ENCODE data around the gene WDR36. TPM values are rescaled to one million over a fixed set of nuclear protein-coding genes. Genes with fewer than 3 reads are reported as not detected.

Gene WDR36
- polyA plus RNA-seq: 1 to 10 TPM; 3.5 to 7.9 (median 7.1) TPM

- no peak within 1 kb of the TSS for H3K27ac ChIP-seq (ENCODE audit: low read depth, low read length)
- 1% methylated on average over 50 of the region's 50 CpGs for WGBS, 3 donors
Measured at GRCh38 chr5:111092062-111092853, at the start of gene WDR36. Gene WDR36 (plus strand): TSS chr5:111092348. CDS start chr5:111092457, 109 bp downstream.

- 35 to 44% (median 39%) methylated on average over 5 of the region's 5 CpGs for WGBS, 3 donors
Measured at GRCh38 chr5:111043712-111044506, 48.2 kb upstream of the WDR36 start.

GRCh38 chr5:111058064-111058463 is 34.1 kb upstream of the WDR36 start:
- H3K27ac ChIP-seq (ENCODE audit: low read depth, low read length): no peak overlapping the region

More at GRCh38 chr5:111043712-111044506, 48.2 kb upstream of the WDR36 start:
- H3K27ac ChIP-seq (ENCODE audit: low read depth, low read length): no peak overlapping the region

GRCh38 chr5:111060169-111060568 is 32.0 kb upstream of the WDR36 start:
- 83 to 95% (median 88%) methylated on average over 2 of the region's 2 CpGs for WGBS, 3 donors
- no peak overlapping the region for H3K27ac ChIP-seq (ENCODE audit: low read depth, low read length)

- H3K27ac ChIP-seq (ENCODE audit: low read depth, low read length): no peak overlapping the region
Measured at GRCh38 chr5:111061618-111062017, 30.5 kb upstream of the WDR36 start.

- no peak overlapping the region for H3K27ac ChIP-seq (ENCODE audit: low read depth, low read length)
- 18 to 47% (median 46%) methylated on average over 3 of the region's 3 CpGs for WGBS, 3 donors
Measured at GRCh38 chr5:111063709-111064322, 28.3 kb upstream of the WDR36 start.

- 71 to 79% (median 73%) methylated on average over 2 of the region's 2 CpGs for WGBS, 3 donors
- no peak overlapping the region for H3K27ac ChIP-seq (ENCODE audit: low read depth, low read length)
Measured at GRCh38 chr5:111066261-111066938, 25.7 kb upstream of the WDR36 start.

- no peak overlapping the region for H3K27ac ChIP-seq (ENCODE audit: low read depth, low read length)
- WGBS, 3 donors: 59 to 82% (median 71%) methylated on average over 2 of the region's 2 CpGs
Measured at GRCh38 chr5:111068213-111068612, 23.9 kb upstream of the WDR36 start.

- no peak overlapping the region for H3K27ac ChIP-seq (ENCODE audit: low read depth, low read length)
- WGBS, 3 donors: 29 to 47% (median 35%) methylated on average over 4 of the region's 4 CpGs
Measured at GRCh38 chr5:111069839-111070238, 22.3 kb upstream of the WDR36 start.

- WGBS, 3 donors: 5 to 14% (median 14%) methylated on average over 42 of the region's 42 CpGs
- no peak overlapping the region for H3K27ac ChIP-seq (ENCODE audit: low read depth, low read length)
Measured at GRCh38 chr5:111070272-111071134, 21.6 kb upstream of the WDR36 start.

GRCh38 chr5:111071413-111071812 is 20.7 kb upstream of the WDR36 start, which contains the start of gene TSLP:
Gene TSLP (plus strand): TSS chr5:111071713. CDS start chr5:111071891, 178 bp downstream.
- 67 to 81% (median 79%) methylated on average over 4 of the region's 4 CpGs for WGBS, 3 donors
- H3K27ac ChIP-seq (ENCODE audit: low read depth, low read length): no peak within 1 kb of the TSS

GRCh38 chr5:111072949-111073682 is 19.0 kb upstream of the WDR36 start:
- 1 to 2% (median 1%) methylated on average over 37 to 44 of the region's 44 CpGs for WGBS, 3 donors
- no peak overlapping the region for H3K27ac ChIP-seq (ENCODE audit: low read depth, low read length)

- no peak overlapping the region for H3K27ac ChIP-seq (ENCODE audit: low read depth, low read length)
- 72 to 85% (median 76%) methylated on average over 2 of the region's 2 CpGs for WGBS, 3 donors
Measured at GRCh38 chr5:111074244-111074643, 17.9 kb upstream of the WDR36 start.

- no peak overlapping the region for H3K27ac ChIP-seq (ENCODE audit: low read depth, low read length)
Measured at GRCh38 chr5:111075520-111075919, 16.6 kb upstream of the WDR36 start.

- 32 to 62% (median 37%) methylated on average over 1 of the region's 1 CpG for WGBS, 3 donors
- no peak overlapping the region for H3K27ac ChIP-seq (ENCODE audit: low read depth, low read length)
Measured at GRCh38 chr5:111076091-111076490, 16.1 kb upstream of the WDR36 start.

GRCh38 chr5:111077678-111078077 is 14.5 kb upstream of the WDR36 start:
- WGBS, 3 donors: 53 to 67% (median 67%) methylated on average over 2 of the region's 2 CpGs

GRCh38 chr5:111079846-111080245 is 12.3 kb upstream of the WDR36 start:
- WGBS, 3 donors: 74 to 92% (median 87%) methylated on average over 1 of the region's 1 CpG
- no peak overlapping the region for H3K27ac ChIP-seq (ENCODE audit: low read depth, low read length)

More at GRCh38 chr5:111077678-111078077, 14.5 kb upstream of the WDR36 start:
- H3K27ac ChIP-seq (ENCODE audit: low read depth, low read length): no peak overlapping the region

Data from adipose tissue (tissue), 3 donors.